Fibroblast of upper back skin (primary cell): Measurements from ENCODE around the gene TXNRD2.

ENCODE experiments used
- DNase-seq: peaks from one replicate; pipeline ENCODE4 v3.0.0-alpha.2; 2013

The TXNRD2 gene

DNA sequence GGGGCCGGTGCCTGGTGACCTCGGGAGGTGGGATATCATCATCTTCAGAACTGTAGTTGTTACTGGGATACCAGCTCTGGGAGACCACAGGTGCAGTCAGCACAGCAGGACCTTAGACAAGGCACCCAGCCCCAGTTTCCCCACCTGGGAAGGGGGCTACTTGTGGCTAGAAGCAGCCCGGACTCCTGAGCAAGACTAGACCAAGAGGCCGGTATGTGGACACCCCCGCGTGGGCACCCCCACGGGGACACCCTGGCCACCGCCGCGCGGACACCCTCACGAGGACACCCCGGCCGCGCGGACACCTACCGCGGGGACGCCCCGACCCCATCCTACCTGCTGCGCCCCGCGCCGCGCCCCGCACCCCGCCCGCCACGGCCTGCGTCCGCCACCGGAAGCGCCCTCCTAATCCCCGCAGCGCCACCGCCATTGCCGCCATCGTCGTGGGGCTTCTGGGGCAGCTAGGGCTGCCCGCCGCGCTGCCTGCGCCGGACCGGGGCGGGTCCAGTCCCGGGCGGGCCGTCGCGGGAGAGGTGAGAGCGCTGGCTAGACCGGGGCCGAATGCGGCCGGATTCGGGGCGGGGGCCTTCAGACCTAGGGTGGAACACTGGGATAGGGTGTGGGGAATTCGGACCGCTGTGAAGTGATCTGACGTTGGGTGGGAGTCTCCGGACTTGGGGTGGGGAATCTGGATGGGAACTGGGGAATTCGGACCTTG, at the start of gene TXNRD2, which contains the start of gene COMT:
TSS of gene TXNRD2 (minus strand) at position 454 of the 718 bp plus-strand sequence. CDS start at position 439, 15 bp downstream.
TSS of gene COMT (plus strand) at position 408 of the 718 bp plus-strand sequence. CDS start 20,755 bp downstream, outside the sequence.
- DNase-seq = peak; percentile 62

GRCh38 chr22:19991395-19991644, 49.7 kb upstream of the TXNRD2 start:
- no peak for DNase-seq

DNA sequence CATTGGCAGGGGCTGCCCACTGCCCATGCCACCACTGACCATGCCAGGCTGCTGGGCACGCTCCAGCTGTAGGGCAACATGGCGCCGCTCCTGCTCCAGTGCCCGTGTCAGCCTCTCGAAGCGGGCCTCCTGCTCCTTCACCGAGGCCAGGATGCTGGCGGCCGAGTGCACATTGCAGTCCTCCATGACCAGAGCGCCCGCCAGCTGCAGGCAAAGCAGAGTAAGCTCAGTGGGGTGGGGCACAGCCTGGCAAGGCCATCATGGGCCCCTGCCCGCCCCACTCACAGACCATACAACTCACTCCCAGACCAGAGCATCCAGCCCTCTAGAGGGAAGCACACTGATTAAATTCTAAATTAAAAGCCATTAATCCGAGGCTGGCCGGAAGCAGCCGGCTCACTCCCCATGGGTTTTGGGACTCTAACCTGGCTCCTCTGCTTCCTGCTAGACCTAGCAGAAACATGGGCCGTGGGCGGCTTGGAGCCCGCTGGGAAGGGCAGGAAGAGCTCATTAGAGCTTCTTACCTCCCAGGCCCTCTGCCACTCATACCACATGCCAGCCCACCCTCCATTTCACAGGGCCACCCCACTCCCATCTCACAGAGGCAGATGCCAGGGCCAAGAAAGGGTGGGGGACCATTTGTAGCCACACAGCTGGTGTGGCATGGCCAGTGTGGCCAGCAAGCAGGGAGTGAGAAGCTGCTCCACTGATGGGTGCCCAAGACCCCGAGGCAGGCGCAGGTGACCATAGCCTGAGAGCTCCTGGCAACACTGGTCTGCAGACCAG, 49.2 kb upstream of the TXNRD2 start:
- DNase-seq = no peak

- no peak for DNase-seq
These were observed 48.6 kb upstream of the TXNRD2 start for GRCh38 chr22:19990188-19990587.

DNA sequence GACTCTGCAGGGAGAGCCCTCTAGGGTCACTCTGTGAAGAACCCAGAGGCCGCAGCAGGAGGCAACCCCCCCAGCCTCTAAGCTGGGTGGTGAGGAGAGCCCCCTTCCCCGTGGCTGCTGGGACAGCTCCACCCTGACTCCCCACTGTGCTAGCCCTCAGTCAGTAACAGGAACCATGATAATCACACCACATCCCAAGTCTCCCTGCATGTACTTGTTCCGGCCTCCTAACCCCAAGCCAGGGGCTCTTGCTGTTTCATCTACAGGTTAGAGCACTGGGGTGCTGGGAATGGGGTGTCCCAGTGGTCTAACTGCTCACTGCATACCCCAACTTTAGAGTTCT, 48.1 kb upstream of the TXNRD2 start:
- no peak for DNase-seq

DNA sequence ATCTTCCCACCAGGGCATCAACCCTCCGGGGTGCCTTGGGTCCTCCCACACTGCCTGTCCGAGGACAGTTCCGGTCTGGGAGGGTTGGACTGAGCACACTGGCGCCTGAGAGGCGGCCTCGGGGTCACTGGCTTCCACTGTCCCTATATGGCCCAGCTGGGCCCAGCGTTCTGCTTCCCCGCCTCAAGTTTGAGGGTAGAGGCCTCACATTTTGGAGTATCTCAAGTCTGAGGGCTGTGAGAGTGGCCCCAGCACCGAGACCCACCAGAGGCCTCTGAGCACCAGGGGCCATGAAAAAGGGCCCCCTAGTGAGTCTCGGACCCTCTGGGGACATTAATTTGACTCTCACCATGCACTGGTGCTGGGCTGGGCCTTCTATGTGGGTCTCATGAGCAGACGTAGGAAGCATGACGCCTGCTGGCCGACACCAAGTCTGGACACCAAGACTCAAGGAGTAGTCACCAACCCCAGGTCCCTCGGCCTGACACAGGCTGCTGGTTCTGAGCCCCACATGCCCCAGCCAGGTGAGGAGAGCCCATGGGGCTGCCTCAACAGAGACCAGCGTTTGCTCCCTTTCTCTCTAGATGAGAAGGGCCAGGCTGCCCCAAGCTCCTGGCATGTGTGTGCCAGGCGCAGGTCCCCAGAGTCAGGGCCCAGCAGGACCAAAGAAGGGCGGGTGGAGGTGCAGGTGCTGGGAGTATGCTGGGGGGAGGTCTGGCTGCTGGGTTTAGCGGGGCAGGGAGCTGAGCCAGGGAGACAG, 47.5 kb upstream of the TXNRD2 start:
- no peak for DNase-seq

DNA sequence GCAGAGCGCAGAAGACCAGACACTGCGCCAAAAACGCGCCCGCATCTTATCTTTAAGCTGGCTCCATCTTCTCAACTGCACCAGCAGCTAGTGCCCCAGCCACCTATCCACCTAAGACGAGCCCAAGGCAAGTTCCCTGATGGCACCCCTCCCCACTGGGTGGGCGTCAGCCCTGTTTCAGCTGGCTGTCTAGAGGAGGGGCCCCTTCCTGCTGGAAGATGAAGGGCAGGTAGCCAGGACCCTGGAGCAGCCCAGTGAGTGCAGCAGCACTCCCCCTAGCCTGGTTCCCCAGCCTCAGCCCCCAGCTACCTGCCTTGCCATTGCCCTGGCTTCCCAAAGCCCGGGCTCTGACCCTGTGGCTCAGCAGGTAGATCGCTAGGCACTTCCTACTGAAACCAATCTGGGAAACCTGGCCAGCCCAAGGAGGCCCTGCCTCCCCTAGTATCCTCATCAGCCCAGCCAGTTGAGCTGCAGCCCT, 46.8 kb upstream of the TXNRD2 start:
- no peak for DNase-seq

DNA sequence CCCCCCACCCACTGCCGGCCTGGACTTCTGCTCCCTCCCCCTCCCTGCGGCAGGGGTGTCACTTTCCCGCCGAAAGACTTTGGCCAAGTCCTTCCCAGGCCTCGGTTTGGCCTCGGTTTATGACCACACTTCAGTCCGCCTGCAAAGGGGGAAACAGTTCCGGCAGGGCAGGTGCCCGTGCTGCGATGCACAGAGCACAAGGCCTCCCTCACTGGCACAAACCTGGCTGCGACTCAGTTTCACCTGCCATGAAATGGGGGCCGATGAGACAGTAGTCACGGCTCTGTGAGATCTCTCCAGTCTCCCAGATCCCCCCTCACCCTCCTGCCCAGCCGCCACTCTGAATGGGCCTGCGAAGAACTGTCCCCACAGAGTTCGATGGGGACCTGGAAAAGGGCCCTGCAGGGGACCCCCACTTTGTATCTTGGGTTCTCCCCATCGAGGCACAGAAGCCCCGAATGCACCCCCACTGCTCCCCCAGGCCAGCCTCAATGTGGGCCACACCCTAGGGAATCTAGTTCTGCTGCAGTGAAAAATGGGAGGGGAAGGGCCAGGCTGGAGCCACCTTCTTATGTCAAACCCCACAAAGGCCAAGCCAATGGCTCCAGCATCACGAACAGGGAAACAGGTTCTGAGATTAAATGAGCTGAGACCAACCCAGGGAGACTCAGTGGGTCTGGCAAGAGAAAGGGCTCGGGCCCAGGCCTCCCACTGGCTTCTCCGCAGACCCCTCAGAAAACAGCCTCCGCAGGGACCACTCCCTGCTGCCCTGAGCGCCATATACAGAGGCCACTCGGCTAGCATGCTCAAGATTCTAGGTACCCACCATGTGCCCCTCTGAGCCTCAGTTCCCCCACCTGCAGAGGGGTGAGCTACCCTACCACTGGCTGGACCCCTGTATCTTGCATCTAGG, 46.0 kb upstream of the TXNRD2 start:
- DNase-seq = no peak

- DNase-seq = peak; percentile 63
These were observed 45.1 kb upstream of the TXNRD2 start for GRCh38 chr22:19986410-19987341.

- no peak for DNase-seq
These were observed 44.4 kb upstream of the TXNRD2 start for GRCh38 chr22:19986011-19986409.

GRCh38 chr22:19984851-19985811, 43.5 kb upstream of the TXNRD2 start:
- no peak for DNase-seq

DNA sequence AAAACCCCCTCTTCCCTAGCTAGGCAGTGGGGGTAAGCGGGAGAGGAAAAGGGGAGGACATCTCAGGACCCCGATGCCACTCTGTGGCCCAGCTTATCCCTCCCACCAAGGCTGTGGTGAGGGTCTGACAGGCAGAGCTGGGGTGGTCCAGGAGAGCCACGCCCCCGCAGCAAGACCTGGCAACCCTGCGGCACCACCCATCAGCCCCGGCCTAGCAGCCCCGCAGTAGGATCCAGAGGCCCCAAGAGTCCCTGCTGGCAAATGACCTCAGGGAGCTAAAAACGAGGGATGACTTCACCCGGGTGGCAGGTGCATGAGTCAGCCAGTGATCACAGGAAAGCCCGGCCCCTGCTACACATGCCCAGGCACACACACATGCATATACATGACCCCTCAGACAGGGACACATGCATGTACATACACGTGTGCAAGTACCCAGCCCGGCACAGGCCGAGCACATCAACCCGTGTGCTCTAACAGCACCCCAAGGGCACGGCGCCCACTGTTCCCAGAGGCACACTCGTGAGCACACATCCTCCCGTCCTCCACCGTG, 42.7 kb upstream of the TXNRD2 start:
- peak; percentile 33 for DNase-seq

DNA sequence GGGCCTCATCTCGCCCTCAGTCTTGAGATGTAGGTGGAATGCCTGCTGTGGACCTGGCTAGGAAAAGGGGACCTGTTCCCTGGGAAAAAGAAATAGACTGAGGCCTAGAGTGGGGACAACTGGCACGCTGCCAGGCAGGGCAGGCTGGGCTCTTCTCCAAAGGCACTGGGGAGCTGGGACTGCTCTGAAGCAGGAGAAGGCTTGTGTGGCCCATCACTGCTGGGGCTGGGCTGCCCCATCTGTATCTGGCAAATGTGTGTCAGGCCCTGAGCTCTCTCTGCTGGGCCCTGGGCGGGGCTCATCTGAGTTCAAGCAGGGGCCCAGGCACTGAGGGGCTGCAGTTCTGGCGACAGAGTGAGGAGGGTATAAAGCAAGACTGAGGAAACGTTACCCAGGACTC, 42.1 kb upstream of the TXNRD2 start:
- DNase-seq = no peak

DNA sequence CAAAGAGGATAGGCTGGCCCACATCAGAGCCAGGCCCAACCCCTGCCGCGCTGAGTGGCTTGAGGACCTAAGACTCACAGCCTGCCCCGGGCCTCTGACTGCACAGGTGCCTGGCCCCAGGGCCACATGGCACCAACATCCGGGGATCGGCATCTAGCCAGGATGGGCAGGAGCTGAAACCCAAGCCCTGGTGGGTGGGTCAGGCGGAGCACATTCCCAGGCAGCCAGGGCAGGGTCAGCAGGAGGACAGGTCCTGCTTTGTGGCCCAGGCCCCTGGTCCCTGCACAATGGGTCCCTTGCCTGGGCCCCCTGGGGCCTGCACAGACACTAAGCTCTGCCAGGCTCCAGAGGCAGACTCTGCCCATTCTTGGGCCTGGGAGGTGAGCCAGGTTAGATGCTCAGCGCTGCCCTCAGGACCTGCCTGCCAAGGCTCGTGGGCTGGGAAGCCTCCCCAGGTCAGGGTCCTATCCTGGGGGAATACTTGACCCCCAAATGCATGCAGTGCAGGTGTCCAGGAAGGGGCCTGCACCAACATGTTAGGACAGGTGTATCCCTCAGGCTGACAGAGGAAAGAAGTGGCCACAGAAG, 41.5 kb upstream of the TXNRD2 start:
- no peak for DNase-seq

- no peak for DNase-seq
These were observed 40.6 kb upstream of the TXNRD2 start for GRCh38 chr22:19981961-19982920.

DNA sequence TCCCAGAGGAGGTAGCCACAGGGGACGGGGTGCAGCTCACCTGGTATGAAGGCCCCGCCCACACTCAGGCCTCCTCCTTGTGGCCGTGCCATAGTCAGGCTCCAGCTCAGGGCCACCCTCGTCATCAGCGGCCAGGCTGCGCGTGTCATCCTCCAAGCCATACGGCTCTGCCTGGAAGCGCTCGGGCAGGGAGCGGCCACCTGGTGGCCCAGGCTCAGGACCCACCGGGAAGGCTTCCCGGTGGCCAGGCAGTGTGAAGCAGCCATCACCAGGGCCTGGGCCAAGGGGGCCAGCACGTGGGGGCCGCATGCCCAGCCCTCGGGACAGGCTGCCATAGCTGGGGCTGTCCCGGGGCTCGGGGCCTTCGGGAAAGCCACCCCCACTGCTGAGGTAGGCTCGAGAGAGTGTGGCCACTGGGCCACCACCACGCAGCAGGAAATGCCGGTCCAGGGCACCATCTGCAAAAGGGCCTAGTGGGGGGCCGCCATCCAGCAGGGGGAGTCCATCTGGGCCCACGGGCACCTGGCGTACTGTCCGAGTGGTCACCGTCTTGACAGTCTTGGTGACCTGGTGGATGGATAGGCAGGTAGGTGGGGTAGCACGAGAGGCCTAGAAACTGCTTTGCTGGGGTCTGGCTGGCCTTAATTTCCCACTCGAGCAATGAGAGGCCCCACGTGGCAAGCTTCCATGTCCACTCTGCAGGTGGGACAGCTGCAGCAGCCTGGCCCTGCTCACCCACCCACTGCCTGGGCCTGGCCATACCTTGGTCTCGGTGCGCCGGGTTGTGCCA, 39.7 kb upstream of the TXNRD2 start:
- DNase-seq = no peak

GRCh38 chr22:19980766-19981165, 39.1 kb upstream of the TXNRD2 start:
- DNase-seq = no peak
